Neural progenitor cell (in vitro differentiated cells): ENCODE results near the gene U2AF2. TPM values are rescaled to one million over a fixed set of nuclear protein-coding genes. Genes with fewer than 3 reads are reported as not detected.

Source experiments
- DNase-seq: peaks from one replicate; pipeline ENCODE4 v3.0.0-alpha.2; 2016; ENCODE audit warnings: low spot score
- H2AFZ ChIP-seq: fragments of 200-600 bp; sonication (generic); replicated peaks from 2 replicates; pipeline ENCODE4 v1.6.1; 2016; ENCODE audit warnings: antibody characterized with exemption
- H3F3A ChIP-seq: fragments of 200-600 bp; sonication (generic); 2 replicates; pipeline ENCODE4 v1.6.1; 2016; ENCODE audit warnings: antibody characterized with exemption, low read depth
- H3K27ac ChIP-seq: fragments of 200-600 bp; sonication (generic); 2 replicates; pipeline ENCODE4 v1.5.1; 2016; ENCODE audit warnings: mild to moderate bottlenecking
- H3K27me3 ChIP-seq: fragments of 200-600 bp; sonication (generic); 2 replicates; pipeline ENCODE4 v1.6.1; 2016; ENCODE audit warnings: mild to moderate bottlenecking, moderate library complexity
- H3K36me3 ChIP-seq: fragments of 200-600 bp; sonication (generic); 2 replicates; pipeline ENCODE4 v1.5.1; 2016
- H3K4me1 ChIP-seq: fragments of 200-600 bp; sonication (generic); 2 replicates; pipeline ENCODE4 v1.6.1; 2016; ENCODE audit warnings: mixed run types
- H3K4me2 ChIP-seq: fragments of 200-600 bp; sonication (generic); 2 replicates; pipeline ENCODE4 v1.6.1; 2016
- H3K4me3 ChIP-seq: fragments of 200-600 bp; sonication (generic); 2 replicates; pipeline ENCODE4 v1.5.1; 2016
- H3K79me2 ChIP-seq: fragments of 200-600 bp; sonication (generic); 2 replicates; pipeline ENCODE4 v1.6.1; 2016; ENCODE audit warnings: low read depth
- H3K9ac ChIP-seq: fragments of 200-600 bp; sonication (generic); 2 replicates; pipeline ENCODE4 v1.6.1; 2016
- H3K9me3 ChIP-seq: fragments of 200-600 bp; sonication (generic); 2 replicates; pipeline ENCODE4 v1.5.1; 2016; ENCODE audit warnings: low read depth
- H4K20me1 ChIP-seq: fragments of 200-600 bp; sonication (generic); 2 replicates; pipeline ENCODE4 v1.6.1; 2016; ENCODE audit warnings: low read depth
- H3K27ac Mint-ChIP-seq: 3 replicates; pipeline ENCODE4 v1.8.0; 2021; ENCODE audit warnings: mixed read lengths
- H3K27me3 Mint-ChIP-seq: 2 replicates; pipeline ENCODE4 v1.8.0; 2022; ENCODE audit warnings: low read depth, mild to moderate bottlenecking, inconsistent platforms, moderate library complexity, mixed read lengths; ENCODE audit not compliant: insufficient read depth
- H3K36me3 Mint-ChIP-seq: 3 replicates; pipeline ENCODE4 v1.8.0; 2021; ENCODE audit warnings: mixed read lengths
- H3K4me1 Mint-ChIP-seq: 3 replicates; pipeline ENCODE4 v1.8.0; 2021; ENCODE audit warnings: mixed read lengths
- H3K4me3 Mint-ChIP-seq: 3 replicates; pipeline ENCODE4 v1.8.0; 2021; ENCODE audit warnings: mild to moderate bottlenecking, moderate library complexity, mixed read lengths
- H3K9me3 Mint-ChIP-seq: 3 replicates; pipeline ENCODE4 v1.8.0; 2020; ENCODE audit warnings: mixed read lengths
- EZH2 ChIP-seq: fragments of 200-600 bp; sonication (generic); IDR thresholded peaks from 2 replicates; pipeline ENCODE4 v1.6.1; 2017; ENCODE audit warnings: antibody characterized with exemption, mild to moderate bottlenecking, moderate library complexity
- EZH2phosphoT487 ChIP-seq: fragments of 200-600 bp; sonication (generic); IDR thresholded peaks from 2 replicates; pipeline ENCODE4 v1.6.1; 2017; ENCODE audit warnings: antibody characterized with exemption
- total RNA-seq: library from RNA; depleted of rRNA; stranded (reverse); fragments of >200 nt; gene quantifications from 2 replicates; pipeline ENCODE4 v1.2.3, GENCODE V29; 2015; ENCODE audit warnings: low replicate concordance
- TF ChIP-seq, protein P1 (sequence below): fragments of 200-600 bp; sonication (generic); IDR thresholded peaks from 2 replicates; pipeline ENCODE4 v1.5.1; 2017; ENCODE audit warnings: antibody characterized with exemption, mild to moderate bottlenecking

The U2AF2 gene
- total RNA-seq, 1 donor from 2014 or later, result 124 TPM

DNA sequence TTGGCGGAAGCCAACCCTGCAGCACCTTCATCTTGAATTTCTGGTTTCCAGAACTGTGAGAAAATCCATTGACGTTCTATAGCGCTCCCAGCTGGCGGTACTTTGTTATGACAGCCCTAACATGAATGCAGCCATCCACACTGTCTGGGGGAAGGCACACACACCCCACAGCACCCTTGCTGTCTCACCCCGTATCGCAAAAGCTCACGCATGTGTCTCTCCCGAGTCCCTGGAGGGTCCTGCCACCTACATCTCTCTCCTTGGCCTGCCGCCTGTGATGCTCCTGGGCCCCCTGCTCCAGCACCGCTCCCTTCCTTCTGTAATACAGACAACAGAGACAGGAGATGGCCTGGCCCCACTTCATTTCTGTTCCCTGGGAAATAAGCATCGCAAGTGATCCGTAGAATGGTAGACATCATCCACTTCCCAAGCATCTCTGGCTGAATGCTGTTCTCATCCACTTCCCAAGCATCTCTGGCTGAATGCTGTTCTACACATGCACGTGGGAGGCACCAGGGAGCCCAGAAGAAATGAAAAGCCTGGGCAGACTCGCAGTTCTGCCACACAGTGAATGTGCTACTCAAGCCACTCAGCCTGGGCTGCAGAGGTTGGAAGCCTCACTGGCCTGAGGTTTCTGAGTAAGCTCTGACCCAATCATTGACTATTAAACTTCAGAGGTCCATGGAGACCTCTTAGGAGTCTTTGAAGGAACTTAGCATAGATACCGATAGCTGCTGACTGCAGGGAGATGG lies 49.8 kb downstream of the U2AF2 start:
- Mint-ChIP-seq H3K27ac (no peak overlapping the region), H3K27me3 (peaks cover 7% of the 10 kb centered on the region), H3K4me1 (no peaks in the 10 kb centered on the region), H3K4me3 (no peak overlapping the region), H3K9me3 (peaks cover 8% of the 10 kb centered on the region), H3K36me3 (peaks cover 22% of the 10 kb centered on the region)
- Histone ChIP-seq H3K4me2 (no peak overlapping the region), H2AFZ (no peak overlapping the region), H3K27ac (no peak overlapping the region), H4K20me1 (no peaks in the 10 kb centered on the region), H3K36me3 (no peaks in the 10 kb centered on the region), H3K79me2 (no peaks in the 10 kb centered on the region), H3F3A (no peaks in the 10 kb centered on the region), H3K27me3 (no peaks in the 10 kb centered on the region), H3K9ac (no peak overlapping the region), H3K4me1 (no peaks in the 10 kb centered on the region), H3K4me3 (no peak overlapping the region), H3K9me3 (peaks cover 5% of the 10 kb centered on the region)
- TF ChIP-seq EZH2 (no peak), EZH2phosphoT487 (no peak)
- TF ChIP-seq, protein P1, sequence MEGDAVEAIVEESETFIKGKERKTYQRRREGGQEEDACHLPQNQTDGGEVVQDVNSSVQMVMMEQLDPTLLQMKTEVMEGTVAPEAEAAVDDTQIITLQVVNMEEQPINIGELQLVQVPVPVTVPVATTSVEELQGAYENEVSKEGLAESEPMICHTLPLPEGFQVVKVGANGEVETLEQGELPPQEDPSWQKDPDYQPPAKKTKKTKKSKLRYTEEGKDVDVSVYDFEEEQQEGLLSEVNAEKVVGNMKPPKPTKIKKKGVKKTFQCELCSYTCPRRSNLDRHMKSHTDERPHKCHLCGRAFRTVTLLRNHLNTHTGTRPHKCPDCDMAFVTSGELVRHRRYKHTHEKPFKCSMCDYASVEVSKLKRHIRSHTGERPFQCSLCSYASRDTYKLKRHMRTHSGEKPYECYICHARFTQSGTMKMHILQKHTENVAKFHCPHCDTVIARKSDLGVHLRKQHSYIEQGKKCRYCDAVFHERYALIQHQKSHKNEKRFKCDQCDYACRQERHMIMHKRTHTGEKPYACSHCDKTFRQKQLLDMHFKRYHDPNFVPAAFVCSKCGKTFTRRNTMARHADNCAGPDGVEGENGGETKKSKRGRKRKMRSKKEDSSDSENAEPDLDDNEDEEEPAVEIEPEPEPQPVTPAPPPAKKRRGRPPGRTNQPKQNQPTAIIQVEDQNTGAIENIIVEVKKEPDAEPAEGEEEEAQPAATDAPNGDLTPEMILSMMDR, result no peak
- DNase-seq, result no peak

GRCh38 chr19:55705972-55706371 lies 51.1 kb downstream of the U2AF2 start:
- H3K4me1 ChIP-seq, result no peaks in the 10 kb centered on the region
- no peaks in the 10 kb centered on the region for H4K20me1 ChIP-seq
- Mint-ChIP-seq H3K4me1 (no peaks in the 10 kb centered on the region), H3K4me3 (no peak overlapping the region), H3K27me3 (peaks cover 7% of the 10 kb centered on the region), H3K9me3 (peaks cover 6% of the 10 kb centered on the region), H3K27ac (no peak overlapping the region), H3K36me3 (peaks cover 18% of the 10 kb centered on the region)
- TF ChIP-seq EZH2 (no peak), EZH2phosphoT487 (no peak)
- TF ChIP-seq, protein P1, result no peak
- H3K36me3 ChIP-seq, result no peaks in the 10 kb centered on the region
- no peak overlapping the region for H3K4me3 ChIP-seq
- H3K4me2 ChIP-seq, result no peak overlapping the region
- no peak for DNase-seq
- no peak overlapping the region for H2AFZ ChIP-seq
- no peak overlapping the region for H3K27ac ChIP-seq
- no peak overlapping the region for H3K9ac ChIP-seq
- no peaks in the 10 kb centered on the region for H3K27me3 ChIP-seq
- H3F3A ChIP-seq, result no peaks in the 10 kb centered on the region
- H3K9me3 ChIP-seq, result peaks cover 5% of the 10 kb centered on the region
- H3K79me2 ChIP-seq, result no peaks in the 10 kb centered on the region

GRCh38 chr19:55711719-55712118 lies 56.9 kb downstream of the U2AF2 start:
- Histone ChIP-seq H3F3A (no peaks in the 10 kb centered on the region), H3K9ac (no peak overlapping the region), H3K4me2 (no peak overlapping the region), H2AFZ (no peak overlapping the region), H3K4me3 (no peak overlapping the region), H3K79me2 (no peaks in the 10 kb centered on the region), H4K20me1 (no peaks in the 10 kb centered on the region), H3K4me1 (no peaks in the 10 kb centered on the region), H3K27me3 (no peaks in the 10 kb centered on the region), H3K27ac (no peak overlapping the region), H3K9me3 (peaks cover 5% of the 10 kb centered on the region), H3K36me3 (no peaks in the 10 kb centered on the region)
- H3K27ac Mint-ChIP-seq, result no peak overlapping the region
- H3K27me3 Mint-ChIP-seq, result peaks cover 24% of the 10 kb centered on the region
- DNase-seq, result no peak
- no peaks in the 10 kb centered on the region for H3K36me3 Mint-ChIP-seq
- TF ChIP-seq, protein P1, result no peak
- TF ChIP-seq EZH2, result no peak
- no peak for TF ChIP-seq EZH2phosphoT487
- peaks cover 16% of the 10 kb centered on the region for H3K9me3 Mint-ChIP-seq
- no peak overlapping the region for H3K4me3 Mint-ChIP-seq
- H3K4me1 Mint-ChIP-seq, result peaks cover 2% of the 10 kb centered on the region
